LoVo (cell line): ENCODE results near the gene CST8.

ENCODE experiments used
- DNase-seq: peaks from one replicate; pipeline ENCODE4 v3.0.0-alpha.2; 2016; ENCODE audit warnings: low spot score

CST8 gene

DNA sequence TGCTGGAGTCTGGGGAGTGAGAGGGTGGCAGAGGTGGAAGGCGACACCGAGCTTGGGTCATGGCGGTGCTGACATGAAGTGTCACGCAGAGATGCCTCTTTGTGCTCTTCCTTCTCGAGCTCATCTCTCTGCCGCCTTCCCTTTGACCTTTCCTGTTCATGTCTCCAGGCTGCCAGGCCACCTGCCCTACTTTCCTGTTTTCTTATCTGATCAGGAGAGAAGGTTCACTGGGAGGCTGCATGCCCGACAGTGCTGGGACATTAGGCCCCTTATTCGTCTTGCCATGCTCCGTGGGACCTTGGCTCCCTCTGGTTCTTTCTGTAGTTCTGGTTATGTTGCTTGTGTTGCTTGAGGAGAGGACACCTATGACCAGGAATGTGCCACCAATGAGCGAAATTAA lies 33.2 kb downstream of the CST8 start:
- no peak for DNase-seq

GRCh38 chr20:23526850-23527249 lies 35.9 kb downstream of the CST8 start:
- DNase-seq, result no peak

GRCh38 chr20:23528867-23529431 lies 38.0 kb downstream of the CST8 start:
- peak; percentile 15 for DNase-seq

DNA sequence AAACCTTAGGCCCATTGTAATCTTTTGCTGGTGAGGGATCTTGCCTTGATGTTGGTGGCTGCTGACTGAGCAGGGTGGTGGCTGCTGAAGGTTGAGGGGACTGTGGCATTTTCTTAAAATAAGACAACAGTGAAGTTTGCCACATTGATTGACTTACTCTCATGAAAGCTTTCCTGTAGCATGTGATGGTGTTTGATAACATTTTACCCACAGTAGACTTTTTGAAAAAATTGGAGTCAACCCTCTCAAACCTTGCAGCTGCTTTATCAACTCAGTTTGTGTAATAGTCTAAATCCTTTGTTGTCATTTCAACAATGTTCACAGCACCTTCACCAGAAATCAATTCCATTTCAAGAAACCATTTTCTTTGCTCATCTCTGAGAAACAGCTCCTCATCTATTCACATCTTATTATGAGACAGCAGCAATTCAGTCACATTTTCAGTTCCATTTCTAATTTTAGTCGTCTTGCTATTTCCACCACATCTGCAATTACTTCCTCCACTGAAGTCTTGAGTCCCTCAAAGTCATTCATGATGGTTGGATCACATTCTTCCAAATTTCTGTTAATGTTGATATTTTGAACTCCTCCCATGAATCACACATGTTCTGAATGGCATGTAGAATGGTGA lies 40.1 kb downstream of the CST8 start:
- no peak for DNase-seq

DNA sequence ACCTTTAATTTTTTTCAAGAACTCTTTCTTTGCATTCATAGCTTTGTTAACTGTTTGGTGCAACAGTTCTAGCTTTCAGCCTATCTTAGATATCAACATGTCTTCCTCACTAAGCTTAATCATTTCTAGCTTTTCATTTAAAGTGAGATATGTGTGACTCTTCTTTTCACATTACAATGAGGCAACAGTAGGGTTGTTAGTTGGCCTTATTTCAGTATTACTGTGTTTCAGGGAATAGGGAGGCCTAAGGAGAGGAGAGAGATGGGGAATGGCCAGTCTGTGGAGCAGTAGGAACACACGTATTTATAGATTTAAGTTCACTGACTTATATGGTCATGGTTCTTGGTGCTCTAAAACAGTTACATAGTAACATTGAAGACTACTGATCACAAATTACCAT lies 41.6 kb downstream of the CST8 start:
- DNase-seq, result no peak

GRCh38 chr20:23533161-23533560 lies 42.2 kb downstream of the CST8 start:
- DNase-seq, result no peak

GRCh38 chr20:23534801-23535593 lies 44.1 kb downstream of the CST8 start:
- no peak for DNase-seq

- no peak for DNase-seq
Observed at GRCh38 chr20:23536328-23536974, 45.5 kb downstream of the CST8 start.

- no peak for DNase-seq
Observed at GRCh38 chr20:23537030-23537429, 46.1 kb downstream of the CST8 start.

- no peak for DNase-seq
Observed at GRCh38 chr20:23540624-23541023, 49.7 kb downstream of the CST8 start.

DNA sequence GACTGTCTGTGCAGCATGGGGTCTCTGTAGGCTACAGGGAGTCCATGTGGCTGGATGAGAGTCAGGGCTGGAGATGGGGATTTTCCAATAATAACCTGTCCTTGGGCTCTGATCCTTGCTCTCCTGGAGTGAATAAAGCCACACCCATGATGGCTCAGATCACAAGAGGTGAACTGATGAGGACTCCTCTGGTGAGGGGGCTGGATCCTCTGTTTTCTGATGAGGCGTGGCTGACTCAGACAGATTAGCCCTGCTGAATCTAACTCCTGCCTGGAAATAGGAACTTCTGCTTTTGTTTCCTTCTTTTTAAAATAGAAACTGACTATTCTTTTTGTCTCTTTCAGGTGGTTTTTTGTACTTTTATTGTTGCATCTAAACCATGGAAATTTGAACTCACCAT lies 50.4 kb downstream of the CST8 start:
- no peak for DNase-seq

- no peak for DNase-seq
Observed at GRCh38 chr20:23541776-23542175, 50.9 kb downstream of the CST8 start.

- DNase-seq, result no peak
Observed at GRCh38 chr20:23542801-23543200, 51.9 kb downstream of the CST8 start.

GRCh38 chr20:23544133-23544532 lies 53.2 kb downstream of the CST8 start:
- no peak for DNase-seq
